Measurements from ENCODE around the gene GRM7.

GRCh38 chr3:7646851-7647250 lies 785.9 kb downstream of the GRM7 start:
- TF ChIP-seq EZH2 (IDR thresholded peaks at IDR 0.05; ENCODE audit: borderline replicate concordance, low read depth, low read length, poor library complexity, severe bottlenecking): no peak
- no peak for TF ChIP-seq CTCF (conservative IDR thresholded peaks at IDR 0.05; ENCODE audit: low read depth, low read length)

All from A673 (cell line).